Thymus (tissue), 11 donors: ENCODE measurements around the gene CARD19. TPM values are rescaled to one million over a fixed set of nuclear protein-coding genes. Genes with fewer than 3 reads are reported as not detected.
A peak's percentile ranks its signal among the peaks of the same experiment; 100 is the strongest.

Experiments
- DNase-seq, 9 donors: peaks; one replicate each; pipeline ENCODE4 v3.0.0-alpha.2; 2013; ENCODE audit warnings: low spot score in 9 of 9, low read depth in 6 of 9, missing footprints in 1 of 9
- H3K27ac ChIP-seq, 2 donors: one replicate each; pipeline ENCODE4 v1.5.1; 2013; ENCODE audit warnings: control low read depth in 1 of 2, low read depth in 1 of 2, low read length in 1 of 2, mild to moderate bottlenecking in 1 of 2, moderate library complexity in 1 of 2
- H3K27me3 ChIP-seq, 2 donors: one replicate each; pipeline ENCODE4 v1.5.1; 2013; ENCODE audit warnings: low read length in 1 of 2; ENCODE audit not compliant: control insufficient read depth in 2 of 2, insufficient read depth in 1 of 2
- H3K36me3 ChIP-seq, 2 donors: one replicate each; pipeline ENCODE4 v1.5.1; 2013; ENCODE audit warnings: low read length in 1 of 2, mild to moderate bottlenecking in 1 of 2, moderate library complexity in 1 of 2; ENCODE audit not compliant: control insufficient read depth in 2 of 2, insufficient read depth in 2 of 2
- H3K4me1 ChIP-seq, 2 donors: one replicate each; pipeline ENCODE4 v1.5.1; 2013; ENCODE audit warnings: low read length in 2 of 2; ENCODE audit not compliant: control insufficient read depth in 2 of 2, insufficient read depth in 2 of 2
- H3K4me3 ChIP-seq, 2 donors: one replicate each; pipeline ENCODE4 v1.5.1; 2013; ENCODE audit warnings: low read length in 2 of 2, control low read depth in 1 of 2, mild to moderate bottlenecking in 1 of 2
- H3K9me3 ChIP-seq, 2 donors: one replicate each; pipeline ENCODE4 v1.5.1; 2013; ENCODE audit warnings: low read length in 1 of 2, mild to moderate bottlenecking in 1 of 2; ENCODE audit not compliant: control insufficient read depth in 2 of 2, insufficient read depth in 1 of 2
- WGBS: extraction: QIAGEN DNeasy Blood & Tissue Kit; methylation state at CpG from one replicate; pipeline ENCODE4 v1.1.7; 2013; 5-methylcytosine and 5-hydroxymethylcytosine counted together
- polyA plus RNA-seq: library from polyadenylated mRNA; stranded (reverse); fragments of 200-250 nt; gene quantifications from one replicate; pipeline ENCODE4 v1.2.3, GENCODE V29; 2013
- total RNA-seq: library from RNA; stranded (reverse); fragments of 120-200 nt; gene quantifications from one replicate; pipeline ENCODE4 v1.2.4, GENCODE V29; 2013
- donor health status: healthy.

Gene CARD19
- total and polyA plus RNA-seq, 2 donors: 24.8 to 25.3 TPM

DNA sequence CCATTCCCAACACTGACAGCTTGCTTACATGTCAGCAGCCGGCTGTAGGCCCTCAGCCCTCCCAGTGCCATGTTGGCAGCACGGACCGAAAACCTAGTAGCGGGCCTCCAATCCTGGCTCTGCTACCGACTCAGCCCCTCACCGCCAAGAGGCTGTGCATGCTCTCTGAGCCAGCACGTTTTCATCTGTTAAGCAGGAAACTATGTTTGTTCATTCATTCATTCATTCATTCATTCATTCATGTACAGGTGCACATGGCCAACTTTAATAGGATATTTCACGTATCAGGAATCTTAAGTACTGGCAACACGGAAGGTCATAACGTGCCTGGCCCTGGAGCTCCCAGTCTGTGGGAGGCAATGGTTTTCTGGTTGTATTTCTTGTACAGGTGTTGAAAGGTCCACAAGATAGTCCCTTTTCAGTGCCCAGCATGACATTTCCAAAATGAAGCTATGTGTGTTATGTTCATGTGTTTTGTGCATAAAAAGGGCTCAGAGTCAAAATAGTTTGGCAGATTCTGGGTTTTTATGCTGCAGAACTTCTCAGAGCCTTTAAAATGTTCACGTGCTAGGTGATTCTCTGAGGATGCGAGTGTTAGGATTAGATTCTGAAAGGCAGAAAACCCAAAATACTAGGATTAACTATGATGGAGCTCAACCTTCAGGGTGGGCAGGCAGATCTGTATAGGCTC, 19.8 kb upstream of the CARD19 start:
- Histone ChIP-seq H3K4me3 (no peak overlapping the region), H3K36me3 (peaks cover 28 to 33% of the 10 kb centered on the region in 2 donors), H3K9me3 (no peaks in the 10 kb centered on the region), H3K27me3 (no peaks in the 10 kb centered on the region), H3K4me1 (peaks cover 5 to 13% of the 10 kb centered on the region in 2 donors), H3K27ac (no peak overlapping the region)
- 89% methylated on average over 12 of the region's 12 CpGs for WGBS
- no peak for DNase-seq

DNA sequence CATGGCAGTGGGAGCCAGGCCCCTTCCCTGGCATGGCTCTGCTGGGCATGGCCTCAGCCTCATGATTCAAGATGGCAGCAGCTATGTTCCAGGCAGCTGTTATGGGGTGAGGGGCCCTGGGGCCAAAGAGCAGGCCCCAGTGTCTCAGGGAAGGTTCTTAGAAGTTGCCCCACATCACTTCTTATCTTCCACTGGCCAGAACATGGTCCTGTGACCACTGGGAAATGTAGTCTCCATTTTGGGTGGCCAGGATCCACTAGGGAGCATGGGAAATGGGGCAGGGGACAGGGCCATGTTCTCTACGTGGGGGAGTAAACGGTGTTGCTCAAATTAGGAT, 19.3 kb upstream of the CARD19 start:
- H3K36me3 ChIP-seq: peaks cover 29 to 36% of the 10 kb centered on the region in 2 donors
- no peaks in the 10 kb centered on the region for H3K9me3 ChIP-seq
- no peak for DNase-seq
- no peak overlapping the region for H3K27ac ChIP-seq
- WGBS: 97% methylated on average over 2 of the region's 2 CpGs
- H3K4me3 ChIP-seq: no peak overlapping the region
- H3K4me1 ChIP-seq: peaks cover 2 to 10% of the 10 kb centered on the region in 2 donors
- H3K27me3 ChIP-seq: no peaks in the 10 kb centered on the region

DNA sequence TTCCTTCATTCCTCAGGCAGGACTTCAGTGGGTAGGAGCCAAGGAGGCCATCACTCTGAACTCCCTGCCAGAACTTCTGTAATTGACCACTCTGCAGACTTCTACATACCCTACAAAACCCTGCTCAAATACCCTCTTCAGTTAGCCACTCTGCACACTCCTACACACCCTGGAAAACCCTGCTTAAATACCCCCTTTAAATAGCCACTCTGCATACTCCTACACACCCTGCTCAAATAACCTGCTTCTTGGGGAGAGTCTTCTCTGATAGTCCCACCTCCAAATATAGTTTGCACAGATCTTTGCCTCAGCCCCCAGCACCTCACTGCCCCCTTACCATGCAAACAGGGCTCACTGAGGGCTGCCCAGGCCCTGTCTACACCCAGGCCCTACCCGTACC, 18.6 kb upstream of the CARD19 start:
- Histone ChIP-seq H3K9me3 (no peaks in the 10 kb centered on the region), H3K36me3 (peaks cover 32 to 37% of the 10 kb centered on the region in 2 donors), H3K4me1 (peaks cover 0 to 4% of the 10 kb centered on the region in 2 donors), H3K4me3 (no peak overlapping the region), H3K27me3 (no peaks in the 10 kb centered on the region), H3K27ac (no peak overlapping the region)
- WGBS: 100% methylated on average over 1 of the region's 1 CpG
- DNase-seq: no peak

DNA sequence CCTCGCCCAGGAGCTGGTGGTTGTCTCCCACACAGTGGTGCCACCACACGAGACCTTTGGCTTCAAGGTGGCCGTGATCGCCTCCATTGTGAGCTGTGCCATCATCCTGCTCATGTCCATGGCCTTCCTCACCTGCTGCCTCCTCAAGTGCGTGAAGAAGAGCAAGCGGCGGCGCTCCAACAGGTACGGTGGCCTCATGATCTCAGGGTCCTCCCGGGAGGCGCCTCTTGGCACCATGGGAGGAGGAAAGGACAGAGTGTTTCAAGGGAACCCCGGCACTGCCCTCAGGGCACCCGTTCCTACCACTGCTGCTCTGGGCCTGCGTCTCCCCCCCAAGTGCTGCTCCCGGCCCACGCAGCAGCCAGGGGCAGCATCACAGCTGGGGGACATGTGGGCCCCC, 18.2 kb upstream of the CARD19 start:
- H3K9me3 ChIP-seq: no peaks in the 10 kb centered on the region
- H3K4me3 ChIP-seq: no peak overlapping the region
- no peak for DNase-seq
- H3K27me3 ChIP-seq: no peaks in the 10 kb centered on the region
- H3K36me3 ChIP-seq: peaks cover 32 to 37% of the 10 kb centered on the region in 2 donors
- H3K27ac ChIP-seq: no peak overlapping the region
- WGBS: 98% methylated on average over 16 of the region's 16 CpGs
- H3K4me1 ChIP-seq: peaks cover 2 to 4% of the 10 kb centered on the region in 2 donors

DNA sequence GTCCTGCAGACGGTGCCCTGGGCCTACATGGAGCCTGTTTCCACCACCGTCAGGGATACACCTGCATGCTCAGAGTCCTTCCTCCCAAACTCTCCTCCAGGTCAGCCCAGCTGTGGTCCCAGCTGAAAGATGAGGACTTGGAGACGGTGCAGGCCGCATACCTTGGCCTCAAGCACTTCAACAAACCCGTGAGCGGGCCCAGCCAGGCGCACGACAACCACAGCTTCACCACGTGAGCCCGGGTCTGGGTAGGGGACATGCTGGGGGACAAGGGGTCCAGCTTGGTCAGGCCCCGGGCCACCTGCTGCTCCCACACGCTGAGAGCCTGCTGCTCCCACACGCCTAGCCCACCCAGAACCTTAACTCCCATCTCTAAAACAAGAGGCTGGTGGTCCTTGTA, 16.6 kb upstream of the CARD19 start:
- Histone ChIP-seq H3K9me3 (no peaks in the 10 kb centered on the region), H3K4me1 (peaks cover 5 to 11% of the 10 kb centered on the region in 2 donors), H3K36me3 (peaks cover 37 to 38% of the 10 kb centered on the region in 2 donors), H3K4me3 (no peak overlapping the region), H3K27me3 (no peaks in the 10 kb centered on the region), H3K27ac (no peak overlapping the region)
- no peak for DNase-seq
- 91% methylated on average over 13 of the region's 13 CpGs for WGBS

DNA sequence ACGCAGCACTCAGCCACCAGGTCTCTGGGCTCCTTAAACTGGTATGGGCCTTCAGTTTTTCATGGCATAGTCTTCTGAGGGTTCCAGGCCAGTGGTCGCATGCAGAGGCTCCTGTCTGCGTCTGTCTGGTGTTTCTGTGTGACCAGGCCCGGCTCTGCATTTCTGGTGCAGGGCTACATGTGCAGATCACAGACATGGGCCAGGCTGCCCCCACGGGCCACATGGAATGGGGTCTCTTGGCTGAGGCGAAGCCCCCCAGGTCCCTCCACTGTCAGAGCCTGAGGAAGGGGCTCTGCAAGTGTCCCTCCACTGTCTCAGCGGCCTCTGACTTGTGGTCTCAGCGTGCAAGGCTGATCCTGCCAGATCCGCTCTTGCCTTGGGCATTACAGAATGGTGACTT, 15.6 kb upstream of the CARD19 start:
- Histone ChIP-seq H3K36me3 (peaks cover 44 to 45% of the 10 kb centered on the region in 2 donors), H3K4me1 (peaks cover 5 to 11% of the 10 kb centered on the region in 2 donors), H3K27me3 (no peaks in the 10 kb centered on the region), H3K4me3 (no peak overlapping the region), H3K9me3 (no peaks in the 10 kb centered on the region), H3K27ac (no peak overlapping the region)
- DNase-seq: no peak
- over 99% methylated on average over 9 of the region's 9 CpGs for WGBS

DNA sequence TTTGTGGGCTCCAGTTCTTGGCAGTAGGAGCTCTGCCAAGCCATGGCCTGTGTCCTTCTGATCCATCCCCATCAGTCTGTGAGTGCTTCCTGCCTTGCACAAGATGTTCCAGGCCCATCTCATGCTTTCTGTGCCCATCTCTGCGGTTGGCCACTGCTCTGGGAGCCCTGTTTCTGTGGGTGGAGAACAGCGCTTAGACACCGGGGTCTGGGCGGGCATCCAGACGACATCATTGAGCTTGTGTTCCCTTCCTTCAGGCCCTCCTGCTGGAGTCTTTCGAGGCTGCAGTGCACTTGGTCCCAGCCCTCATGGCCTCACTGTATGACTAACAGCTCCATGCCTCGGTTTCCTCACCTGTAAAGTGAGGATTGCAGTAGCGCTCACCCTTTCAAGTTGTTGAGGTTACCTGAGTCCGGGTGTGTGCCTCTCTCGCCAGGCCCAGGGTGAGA, 14.9 kb upstream of the CARD19 start:
- no peak for DNase-seq
- Histone ChIP-seq H3K36me3 (peaks cover 44 to 49% of the 10 kb centered on the region in 2 donors), H3K27me3 (no peaks in the 10 kb centered on the region), H3K9me3 (peaks cover 2 to 3% of the 10 kb centered on the region in 2 donors), H3K4me3 (no peak overlapping the region), H3K27ac (no peak overlapping the region), H3K4me1 (peaks cover 5 to 11% of the 10 kb centered on the region in 2 donors)
- 98% methylated on average over 10 of the region's 10 CpGs for WGBS

DNA sequence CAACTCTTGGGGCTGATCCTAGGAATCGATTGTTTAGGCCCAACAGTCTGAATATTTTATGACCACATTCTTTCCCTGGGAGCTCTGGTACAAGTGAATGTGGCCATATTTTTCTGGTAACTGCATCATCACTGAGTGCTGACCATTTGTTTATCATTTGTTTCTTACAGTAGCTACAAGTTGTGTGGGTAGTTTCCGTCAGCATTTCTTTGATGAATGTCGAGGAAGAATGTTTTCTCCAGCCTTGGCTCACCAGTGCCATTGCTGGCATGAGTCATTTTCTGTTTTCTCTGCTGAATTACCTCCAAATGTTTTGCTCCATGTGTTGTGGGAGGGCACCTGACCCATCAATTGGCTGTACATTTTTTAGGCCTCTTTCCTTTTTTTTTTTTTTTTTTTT, 14.1 kb upstream of the CARD19 start:
- no peaks in the 10 kb centered on the region for H3K27me3 ChIP-seq
- H3K9me3 ChIP-seq: peaks cover 2 to 3% of the 10 kb centered on the region in 2 donors
- H3K27ac ChIP-seq: no peak overlapping the region
- 96% methylated on average over 3 of the region's 3 CpGs for WGBS
- no peak overlapping the region for H3K4me3 ChIP-seq
- H3K36me3 ChIP-seq: peaks cover 47 to 50% of the 10 kb centered on the region in 2 donors
- DNase-seq: no peak
- H3K4me1 ChIP-seq: peaks cover 5 to 11% of the 10 kb centered on the region in 2 donors

DNA sequence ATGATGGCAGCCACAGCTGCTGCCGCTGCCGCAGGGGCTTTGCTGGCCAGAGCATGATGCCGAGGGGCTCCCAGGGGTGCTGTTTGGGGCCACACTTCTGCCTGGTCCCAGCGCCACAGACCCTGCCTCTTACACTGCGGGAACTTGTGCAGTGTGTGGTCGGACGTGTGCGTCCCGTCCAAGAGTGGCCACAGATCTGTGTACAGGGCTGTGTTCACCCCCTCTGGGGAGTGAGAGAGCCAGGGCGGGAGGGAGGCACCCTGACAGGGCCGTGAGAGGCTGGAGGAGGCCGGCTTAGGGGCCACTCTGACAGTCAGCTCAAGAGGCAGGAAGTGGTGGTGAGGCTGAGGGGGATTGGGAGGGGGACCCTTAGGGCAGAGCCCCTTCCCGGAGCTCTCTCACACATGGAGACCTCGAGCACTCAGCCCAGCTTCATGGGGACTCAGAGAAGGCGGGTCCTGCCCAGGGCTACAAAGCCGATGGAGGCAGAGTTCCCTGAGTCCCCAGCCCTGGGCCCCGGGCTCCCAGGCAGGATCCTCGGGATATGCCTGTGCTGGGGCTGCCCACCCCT, 13.1 kb upstream of the CARD19 start:
- peaks cover 2 to 3% of the 10 kb centered on the region in 2 donors for H3K9me3 ChIP-seq
- peaks cover 5 to 11% of the 10 kb centered on the region in 2 donors for H3K4me1 ChIP-seq
- H3K27ac ChIP-seq: no peak overlapping the region
- peak in 1 of 9 donors; percentile 52 for DNase-seq
- H3K4me3 ChIP-seq: no peak overlapping the region
- H3K36me3 ChIP-seq: peaks cover 48 to 49% of the 10 kb centered on the region in 2 donors
- H3K27me3 ChIP-seq: no peaks in the 10 kb centered on the region
- WGBS: 41% methylated on average over 18 of the region's 18 CpGs
